Gastrocnemius medialis (tissue), 4 donors: ENCODE measurements around the gene PTPRJ.

Source experiments
- POLR2A ChIP-seq, 2 donors: fragments of 450-650 bp; IDR thresholded peaks; one replicate each; pipeline ENCODE4 v1.6.1; 2017; ENCODE audit warnings: antibody characterized with exemption in 2 of 2, mild to moderate bottlenecking in 2 of 2, moderate library complexity in 2 of 2
- TF ChIP-seq, protein P1 (sequence below), 5 experiments: fragments of 450-650 bp in 3 of 5; fragments of 200-600 bp in 2 of 5; sonication (generic) in 2 of 5; IDR thresholded peaks in 4 of 5; conservative IDR thresholded peaks in 1 of 5; 1 replicate in 4 of 5; 2 replicates in 1 of 5; pipeline ENCODE4 v1.5.1; 2016 to 2019; ENCODE audit warnings: antibody characterized with exemption in 5 of 5, mild to moderate bottlenecking in 3 of 5, moderate library complexity in 3 of 5

DNA sequence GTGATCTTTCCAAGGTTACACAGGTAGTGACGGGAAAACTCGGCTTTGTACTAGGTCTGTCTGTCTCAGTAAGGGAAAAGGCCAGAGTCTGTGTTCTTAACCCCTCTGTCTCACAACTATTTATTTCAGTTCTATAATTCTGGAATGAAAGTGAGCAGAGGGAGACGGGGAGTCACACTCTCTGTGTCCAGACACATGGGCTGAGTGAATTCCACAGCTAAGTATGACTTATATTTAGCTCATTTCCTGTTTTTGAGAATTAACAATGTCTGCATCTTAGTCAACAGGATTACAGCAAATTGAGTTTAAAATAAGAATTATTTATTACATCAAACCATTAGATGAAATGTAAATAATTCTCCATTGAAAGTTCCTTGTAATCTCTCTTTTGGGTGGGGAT is 173.8 kb downstream of the PTPRJ start:
- TF ChIP-seq, protein P1, sequence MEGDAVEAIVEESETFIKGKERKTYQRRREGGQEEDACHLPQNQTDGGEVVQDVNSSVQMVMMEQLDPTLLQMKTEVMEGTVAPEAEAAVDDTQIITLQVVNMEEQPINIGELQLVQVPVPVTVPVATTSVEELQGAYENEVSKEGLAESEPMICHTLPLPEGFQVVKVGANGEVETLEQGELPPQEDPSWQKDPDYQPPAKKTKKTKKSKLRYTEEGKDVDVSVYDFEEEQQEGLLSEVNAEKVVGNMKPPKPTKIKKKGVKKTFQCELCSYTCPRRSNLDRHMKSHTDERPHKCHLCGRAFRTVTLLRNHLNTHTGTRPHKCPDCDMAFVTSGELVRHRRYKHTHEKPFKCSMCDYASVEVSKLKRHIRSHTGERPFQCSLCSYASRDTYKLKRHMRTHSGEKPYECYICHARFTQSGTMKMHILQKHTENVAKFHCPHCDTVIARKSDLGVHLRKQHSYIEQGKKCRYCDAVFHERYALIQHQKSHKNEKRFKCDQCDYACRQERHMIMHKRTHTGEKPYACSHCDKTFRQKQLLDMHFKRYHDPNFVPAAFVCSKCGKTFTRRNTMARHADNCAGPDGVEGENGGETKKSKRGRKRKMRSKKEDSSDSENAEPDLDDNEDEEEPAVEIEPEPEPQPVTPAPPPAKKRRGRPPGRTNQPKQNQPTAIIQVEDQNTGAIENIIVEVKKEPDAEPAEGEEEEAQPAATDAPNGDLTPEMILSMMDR (IDR thresholded peaks at IDR 0.05 in 4 of 5, conservative IDR thresholded peaks at IDR 0.05 in 1 of 5), result no peak
- no peak for TF ChIP-seq POLR2A (IDR thresholded peaks at IDR 0.05)
